ENCODE measurements around the gene PTPRB. TPM values are rescaled to one million over a fixed set of nuclear protein-coding genes. Genes with fewer than 3 reads are reported as not detected.

The PTPRB gene
- total and polyA plus RNA-seq, 2 donors (not counting 3 experiments of a cell fraction or from before 2014, with no cell fraction given) = 64.1 to 151 TPM

GRCh38 chr12:70467476-70467875 lies 169.8 kb downstream of the PTPRB start:
- Histone ChIP-seq H3K9me1 (replicated peaks; ENCODE audit: control insufficient read depth, extremely low read depth, insufficient read depth, low read length) (no peaks in the 10 kb centered on the region), H3K4me3 (replicated peaks in 1 of 3; ENCODE audit: insufficient read depth in 1 of 3, low read depth in 1 of 3, low read length in 3 of 3) (no peak overlapping the region), H3K27me3 (ENCODE audit: control insufficient read depth in 2 of 2, insufficient read depth in 2 of 2, low read length in 2 of 2) (peaks cover 0 to 1% of the 10 kb centered on the region in 2 experiments), H3K4me2 (ENCODE audit: insufficient read depth, low read length) (no peak overlapping the region), H4K20me1 (replicated peaks; ENCODE audit: control insufficient read depth, extremely low read depth, insufficient read depth, low read length) (no peaks in the 10 kb centered on the region), H3K27ac (ENCODE audit: insufficient read depth, low read depth, low read length) (no peak overlapping the region), H2AFZ (ENCODE audit: low read depth, low read length) (no peak overlapping the region), H3K4me1 (ENCODE audit: control insufficient read depth, extremely low read depth, insufficient read depth, low read length) (no peaks in the 10 kb centered on the region), H3K36me3 (ENCODE audit: control insufficient read depth in 2 of 2, extremely low read depth in 1 of 2, insufficient read depth in 2 of 2, low read length in 2 of 2) (no peaks in the 10 kb centered on the region), H3K9me3 (replicated peaks; ENCODE audit: control insufficient read depth, insufficient read depth, low read length) (no peaks in the 10 kb centered on the region), H3K9ac (replicated peaks; ENCODE audit: extremely low read depth, insufficient read depth, low read length) (no peak overlapping the region), H3K79me2 (ENCODE audit: control insufficient read depth, insufficient read depth, low read length) (no peaks in the 10 kb centered on the region)
- ChIA-PET POLR2A (no interaction called here), CTCF (no interaction called here)
- dilution Hi-C loops (cut with MboI; ENCODE audit: extremely low pct_ligation_motif_present, low sequenced_read_pairs) (no loop called here), intact Hi-C loops (cut with micrococcal nuclease) (no loop called here)
- TF ChIP-seq FOS (IDR thresholded peaks at IDR 0.05; ENCODE audit: borderline replicate concordance, insufficient read depth, low read length) = no peak
- TF ChIP-seq JUN (IDR thresholded peaks at IDR 0.05; ENCODE audit: borderline replicate concordance, insufficient read depth, insufficient read length, low read depth) = no peak
- TF ChIP-seq GATA2 (IDR thresholded peaks at IDR 0.05; ENCODE audit: insufficient read depth, insufficient read length, low read depth, low read length) = no peak
- no peak for TF ChIP-seq EZH2 (IDR thresholded peaks at IDR 0.05; ENCODE audit: borderline replicate concordance, low read depth, low read length, severe bottlenecking)
- TF ChIP-seq POLR2AphosphoS5 (IDR thresholded peaks at IDR 0.05; ENCODE audit: insufficient read depth, low read depth, low read length) = no peak
- TF ChIP-seq CTCF (IDR thresholded peaks at IDR 0.05; ENCODE audit: extremely low read depth in 1 of 2, insufficient read depth in 1 of 2, low read depth in 1 of 2, low read length in 2 of 2) = no peak
- TF ChIP-seq MYC (IDR thresholded peaks at IDR 0.05; ENCODE audit: low read depth, low read length) = no peak
- TF ChIP-seq MAX (IDR thresholded peaks at IDR 0.05; ENCODE audit: insufficient read depth, insufficient read length) = no peak
- no peak for TF ChIP-seq POLR2A (IDR thresholded peaks at IDR 0.05; ENCODE audit: low read depth, low read length)
- DNase-seq (ENCODE audit: low read depth, low spot score) (no peak), FAIRE-seq (no peak)
- no TSS peak for BruUV-seq (replicated peaks)
